ENCODE measurements around the gene PECR.

DNA sequence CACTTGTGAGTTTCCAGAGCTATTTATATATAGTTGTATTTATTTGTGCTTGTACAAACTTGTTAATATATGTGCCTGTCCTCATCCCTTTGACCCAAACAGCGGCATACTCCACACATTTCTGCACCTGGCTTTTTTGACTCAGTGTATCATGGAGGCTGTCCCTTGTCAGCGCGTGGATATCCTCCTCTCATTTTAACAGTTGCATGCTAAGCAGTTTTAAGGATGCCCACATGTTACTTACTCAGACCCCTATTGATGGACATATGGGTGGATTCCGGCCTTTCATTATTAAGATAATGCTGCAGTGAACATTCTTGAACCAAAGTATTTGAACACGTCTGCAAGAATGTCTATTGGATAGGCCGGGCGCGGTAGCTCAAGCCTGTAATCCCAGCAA is 67.6 kb downstream of the PECR start:
- no peak for TF ChIP-seq CEBPB (IDR thresholded peaks at IDR 0.05)
- TF ChIP-seq YY1 (IDR thresholded peaks at IDR 0.05; ENCODE audit: low read depth): no peak
- no peak for TF ChIP-seq MAX (IDR thresholded peaks at IDR 0.05)

Measured in Ishikawa (cell line).